HG02970 (cell line): ENCODE measurements around the gene TTBK2.
A peak's percentile ranks its signal among the peaks of the same experiment; 100 is the strongest.
"Not testable (repeated sequence)": the region's sequence is repeated elsewhere in the genome, so short reads cannot be mapped to it uniquely, and the experiment has no call there.

Experiments used
- ATAC-seq: cut with Tn5 transposase; IDR thresholded peaks from one replicate; pipeline ENCODE4 v1.9.1; 2021; ENCODE audit warnings: mild to moderate bottlenecking, moderate library complexity, moderate number of reproducible peaks; ENCODE audit not compliant: unreplicated experiment, low FRiP score

Gene TTBK2

DNA sequence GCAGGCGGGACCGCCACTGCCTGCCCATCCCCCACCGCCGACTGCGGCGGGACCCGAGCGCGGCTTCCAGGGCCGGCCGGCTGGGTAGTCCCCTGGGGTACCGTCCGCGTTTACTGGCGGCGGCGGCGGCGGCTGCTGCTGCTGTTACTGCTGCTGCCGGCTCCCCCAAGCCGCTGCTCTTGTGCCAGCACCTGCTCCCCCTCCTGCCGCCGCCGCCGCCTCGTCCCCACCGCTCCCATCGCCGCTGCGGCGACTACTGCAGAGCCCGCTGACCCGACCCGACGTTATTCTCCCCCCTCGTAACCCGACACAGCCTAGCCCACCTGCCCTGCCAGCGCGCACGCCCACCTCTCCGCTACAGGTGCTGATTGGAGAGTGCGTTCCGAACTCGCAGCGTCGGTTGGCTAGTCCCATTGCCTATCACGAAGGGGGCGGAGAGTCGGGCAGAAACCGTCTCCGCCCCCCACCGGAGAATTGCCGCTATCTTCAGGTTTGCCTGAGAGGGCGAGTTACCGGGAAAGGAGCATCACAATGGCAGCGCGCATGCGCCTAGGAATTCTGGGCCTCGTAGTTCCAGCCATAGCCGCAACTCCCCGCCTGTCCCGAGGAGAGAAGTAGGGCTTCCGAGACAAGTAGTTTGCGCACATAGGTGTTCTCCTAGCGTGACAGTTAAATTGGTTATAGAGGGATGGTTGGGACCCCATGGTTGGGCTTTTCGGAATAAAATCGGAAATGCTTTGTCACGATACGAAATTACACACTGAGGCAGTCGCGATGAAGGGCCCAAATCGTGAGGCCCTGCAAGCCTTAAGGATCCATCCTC lies at the start of gene TTBK2:
TSS of gene TTBK2 (minus strand) at position 260 of the 823 bp plus-strand sequence. CDS start 42,161 bp downstream, outside the sequence.
- peak; percentile 89 for ATAC-seq

- no peak for ATAC-seq
Measured at GRCh38 chr15:42964476-42964875, 43.9 kb upstream of the TTBK2 start.

- ATAC-seq, result no peak
Measured at GRCh38 chr15:42955518-42955917, 34.9 kb upstream of the TTBK2 start.

- ATAC-seq, result no peak
Measured at GRCh38 chr15:42954291-42954690, 33.7 kb upstream of the TTBK2 start.

DNA sequence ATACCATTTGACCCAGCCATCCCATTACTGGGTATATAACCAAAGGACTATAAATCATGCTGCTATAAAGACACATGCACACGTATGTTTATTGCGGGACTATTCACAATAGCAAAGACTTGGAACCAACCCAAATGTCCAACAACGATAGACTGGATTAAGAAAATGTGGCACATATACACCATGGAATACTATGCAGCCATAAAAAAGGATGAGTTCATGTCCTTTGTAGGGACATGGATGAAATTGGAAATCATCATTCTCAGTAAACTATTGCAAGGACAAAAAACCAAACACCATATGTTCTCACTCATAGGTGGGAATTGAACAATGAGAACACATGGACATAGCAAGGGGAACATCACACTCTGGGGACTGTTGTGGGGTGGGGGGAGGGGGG lies 28.3 kb upstream of the TTBK2 start:
- not testable (repeated sequence) for ATAC-seq

- no peak for ATAC-seq
Measured at GRCh38 chr15:42940527-42940926, 19.9 kb upstream of the TTBK2 start.

GRCh38 chr15:42939841-42940240 lies 19.3 kb upstream of the TTBK2 start:
- no peak for ATAC-seq

DNA sequence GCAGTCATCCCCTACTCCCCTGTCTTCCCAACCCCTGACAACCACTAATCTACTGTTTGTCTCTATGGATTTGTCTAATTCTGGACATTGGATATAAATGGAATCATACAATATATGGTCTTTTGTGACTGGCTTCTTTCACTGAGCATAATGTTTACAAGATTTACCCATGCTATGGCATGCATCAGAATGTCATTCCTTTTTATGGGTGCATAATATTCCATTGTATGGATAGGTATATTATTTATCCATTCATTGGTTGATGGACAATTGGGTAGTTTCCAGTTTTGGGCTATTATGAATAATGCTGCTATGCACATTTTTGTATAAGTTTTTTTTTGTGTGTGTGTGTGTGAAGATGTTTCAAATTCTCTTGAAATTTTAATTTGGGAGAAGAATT lies 16.6 kb upstream of the TTBK2 start:
- no peak for ATAC-seq

DNA sequence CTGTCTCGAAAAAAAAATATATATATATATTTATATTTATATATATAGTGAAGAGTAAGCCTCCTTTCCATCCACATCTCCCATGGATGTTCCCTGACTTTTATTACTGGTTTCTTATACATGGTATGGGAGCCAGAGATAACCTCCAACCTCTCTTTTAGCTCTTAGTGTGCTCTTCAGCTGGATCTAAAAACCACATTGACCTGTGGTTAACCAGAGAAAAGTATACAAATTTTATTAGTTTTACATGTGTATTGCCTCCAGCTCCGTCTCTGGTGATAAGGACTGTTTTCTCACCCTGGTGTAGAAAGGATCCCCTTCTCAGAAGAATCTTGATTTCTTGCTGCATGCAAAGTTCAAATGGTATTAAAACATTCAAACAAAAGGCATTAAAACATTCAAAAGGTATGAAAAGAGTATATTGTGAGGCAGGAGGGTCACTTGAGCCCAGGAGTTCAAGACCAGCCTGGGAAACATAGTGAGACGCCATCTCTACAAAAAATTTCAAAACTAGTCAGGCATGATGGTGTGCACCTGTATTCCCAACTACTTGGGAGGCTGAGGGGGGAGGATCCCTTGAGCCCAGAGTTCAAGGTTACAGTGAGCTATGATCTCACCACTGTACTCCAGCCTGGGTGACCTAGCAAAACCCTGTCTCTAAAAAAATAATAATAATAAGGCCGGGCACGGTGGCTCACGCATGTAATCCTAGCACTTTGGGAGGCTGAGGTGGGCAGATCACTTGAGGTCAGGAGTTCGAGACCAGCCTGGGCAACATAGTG lies 13.5 kb upstream of the TTBK2 start:
- no peak for ATAC-seq

GRCh38 chr15:42932833-42933515 lies 12.4 kb upstream of the TTBK2 start:
- no peak for ATAC-seq

DNA sequence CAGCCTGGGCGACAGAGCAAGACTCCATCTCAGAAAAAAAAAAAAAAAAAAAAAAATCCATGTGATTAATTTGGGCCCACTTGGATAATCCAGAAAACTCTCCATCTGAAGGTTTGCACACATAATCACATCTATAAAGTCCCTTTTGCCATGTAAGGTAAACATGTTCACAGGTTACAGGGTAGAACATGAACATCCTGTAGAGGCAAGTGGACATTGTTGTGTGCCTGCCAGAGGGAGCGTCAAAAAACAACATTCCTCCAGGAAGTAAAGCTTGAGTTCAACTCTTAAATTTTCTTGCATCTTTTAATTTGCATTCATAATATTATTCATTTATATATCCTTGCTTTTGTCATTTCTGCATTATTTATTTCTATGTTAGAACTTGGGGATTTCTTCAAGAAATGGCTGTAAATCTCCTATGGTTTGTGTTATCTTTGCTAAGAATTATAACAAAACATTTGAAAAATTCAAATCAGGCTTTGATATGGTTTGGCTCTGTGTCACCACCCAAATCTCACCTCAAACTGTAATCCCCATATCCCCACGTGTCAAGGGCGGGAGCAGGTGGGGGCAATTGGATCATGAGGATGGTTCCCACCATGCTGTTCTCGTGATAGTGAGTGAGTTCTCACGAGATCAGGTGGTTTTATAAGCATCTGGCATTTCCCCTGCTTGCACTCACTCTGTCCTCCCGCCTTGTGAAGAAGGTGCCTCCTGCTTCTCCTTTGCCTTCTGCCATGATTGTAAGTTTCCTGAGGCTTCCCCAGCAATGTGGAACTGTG lies 11.3 kb upstream of the TTBK2 start:
- ATAC-seq, result no peak

DNA sequence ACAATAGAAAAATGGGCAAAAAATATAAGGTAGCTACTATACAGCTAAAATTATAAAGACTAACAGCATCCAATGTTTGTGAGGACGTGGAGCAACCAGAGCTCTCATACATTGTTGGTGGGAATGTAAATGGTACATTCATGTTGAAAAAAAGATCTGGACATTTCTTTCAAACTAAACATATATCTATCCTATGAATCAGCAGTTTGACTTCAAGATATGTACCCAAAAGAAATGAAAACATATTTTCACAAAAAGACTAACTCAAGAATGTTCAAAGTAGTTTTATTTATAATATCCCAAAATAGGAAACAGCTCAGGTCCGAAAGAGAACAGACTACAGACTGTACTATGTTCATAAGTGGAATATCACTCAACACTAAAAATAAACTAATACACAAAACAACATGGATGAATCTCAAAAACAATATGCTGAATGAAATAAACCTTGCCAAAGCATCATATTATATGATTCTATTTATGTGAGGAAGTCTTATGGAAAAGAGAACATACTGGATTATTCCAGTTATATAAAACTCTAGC lies 8.8 kb upstream of the TTBK2 start:
- no peak for ATAC-seq

- ATAC-seq, result peak; percentile 5
Measured at GRCh38 chr15:42921342-42921731, 759 bp upstream of the TTBK2 start.

DNA sequence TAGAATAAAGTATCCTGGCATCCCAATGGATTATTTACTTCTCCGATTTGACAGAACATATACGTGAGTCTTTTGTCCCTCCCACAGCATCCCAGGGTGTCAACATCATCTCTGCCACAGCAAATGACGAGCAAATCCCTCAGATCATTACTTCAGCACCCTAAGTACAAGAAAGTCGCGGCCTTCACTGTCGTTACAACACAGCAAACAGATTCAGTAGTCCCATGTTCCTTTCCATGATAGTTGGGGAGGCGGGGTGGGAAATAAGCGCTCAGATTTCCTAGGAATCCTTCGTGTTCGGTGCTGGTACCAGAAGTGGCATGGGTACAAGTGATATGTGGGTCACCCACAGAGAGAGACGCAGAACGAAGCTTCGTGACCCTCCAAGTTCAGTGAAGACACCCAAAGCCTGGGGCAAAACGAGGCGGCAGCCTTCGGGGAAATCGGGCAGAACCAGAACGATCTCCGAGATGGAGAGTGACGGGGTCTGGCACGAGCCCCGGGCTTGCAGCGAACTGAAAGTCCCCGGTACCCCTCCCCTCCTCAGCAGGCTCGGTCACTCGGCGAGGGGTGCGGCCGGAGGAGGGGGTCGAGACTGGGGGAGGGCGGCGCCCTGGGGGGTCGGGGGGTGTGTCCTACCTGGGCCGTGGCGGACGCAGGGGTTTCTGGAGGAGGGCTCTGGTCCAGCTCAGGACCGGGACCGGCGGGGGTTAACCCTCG lies 619 bp downstream of the TTBK2 start:
- ATAC-seq, result no peak

GRCh38 chr15:42919308-42919707 lies 1.3 kb downstream of the TTBK2 start:
- ATAC-seq, result no peak

- no peak for ATAC-seq
Measured at GRCh38 chr15:42918047-42918446, 2.5 kb downstream of the TTBK2 start.

DNA sequence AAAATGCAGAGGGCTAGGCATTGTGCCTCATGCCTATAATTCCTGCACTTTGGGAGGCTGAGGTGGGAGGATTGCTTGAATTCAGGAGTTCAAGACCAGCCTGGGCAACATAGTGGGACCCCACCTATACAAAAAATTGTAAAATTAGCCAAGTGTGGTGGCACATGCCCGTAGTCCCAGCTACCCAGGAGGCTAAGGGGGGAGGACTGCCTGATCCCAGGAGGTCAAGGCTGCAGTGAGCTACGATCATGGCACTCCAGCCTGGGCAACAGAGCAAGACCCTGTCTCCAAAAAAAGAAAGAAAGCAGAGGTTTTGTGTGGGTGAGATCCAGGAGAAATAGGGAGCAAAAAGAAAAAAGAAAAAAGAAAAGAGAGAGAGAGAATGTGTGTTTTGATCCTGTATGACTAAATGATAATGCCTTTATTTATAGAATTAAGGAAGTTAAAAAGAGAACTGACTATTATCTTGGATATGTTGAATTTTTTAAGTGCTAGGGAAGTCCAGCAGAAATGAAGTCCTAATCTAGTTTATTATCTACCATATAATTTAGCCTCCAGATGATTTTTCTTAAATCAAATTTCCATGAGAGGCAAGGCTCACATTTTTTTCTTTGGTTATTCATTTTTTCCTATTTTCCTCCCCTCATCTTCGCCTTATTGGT lies 4.8 kb downstream of the TTBK2 start:
- no peak for ATAC-seq

- ATAC-seq, result no peak
Measured at GRCh38 chr15:42914728-42915497, 5.7 kb downstream of the TTBK2 start.
